ENCODE data around the gene RNF43. TPM values are rescaled to one million over a fixed set of nuclear protein-coding genes. Genes with fewer than 3 reads are reported as not detected.

Gene RNF43
- total RNA-seq, 6 experiments from 2014 or later: 1.7 to 11.5 (median 6.0) TPM

- no peaks in the 10 kb centered on the region for H3K27me3 ChIP-seq
- H3K9me3 ChIP-seq: no peaks in the 10 kb centered on the region
- peaks cover 0 to 30% (median 5%) of the 10 kb centered on the region in 4 donors for H3K4me1 ChIP-seq
- H3K4me3 ChIP-seq: no peak overlapping the region
- no peak overlapping the region for H3K27ac ChIP-seq
- no peak for TF ChIP-seq POLR2A (IDR thresholded peaks at IDR 0.05)
- no peak for TF ChIP-seq CTCF (IDR thresholded peaks at IDR 0.05)
- no peak for ATAC-seq
- no peak for DNase-seq
- 80% methylated on average over 3 of the region's 3 CpGs for WGBS (ENCODE audit: insufficient coverage, low coverage, low lambda C conversion rate, missing lambda C conversion rate)
- H3K36me3 ChIP-seq: no peaks in the 10 kb centered on the region
- intact Hi-C loops (cut with DNase I): no loop called here
Observed at GRCh38 chr17:58394534-58395223, 22.7 kb downstream of the RNF43 start.

- WGBS (ENCODE audit: insufficient coverage, low coverage, low lambda C conversion rate, missing lambda C conversion rate): 26% methylated on average over 8 of the region's 10 CpGs
- Histone ChIP-seq H3K36me3 (no peaks in the 10 kb centered on the region), H3K4me3 (no peak overlapping the region), H3K27me3 (no peaks in the 10 kb centered on the region), H3K27ac (peak overlapping the region in 2 of 3 donors; percentile 38 to 59), H3K4me1 (peaks cover 0 to 40% (median 10%) of the 10 kb centered on the region in 4 donors), H3K9me3 (no peaks in the 10 kb centered on the region)
- intact Hi-C loops (cut with DNase I): no loop called here
- DNase-seq: peak; percentile 82 to 97 (median 84)
- TF ChIP-seq POLR2A (IDR thresholded peaks at IDR 0.05): no peak
- TF ChIP-seq CTCF (IDR thresholded peaks at IDR 0.05): no peak
- ATAC-seq: peak; percentile 91 to 99 (median 94)
Observed at GRCh38 chr17:58391302-58391984, 25.9 kb downstream of the RNF43 start.

- intact Hi-C loops (cut with DNase I): no loop called here
- peak in 2 of 4 donors; percentile 1 to 15 for ATAC-seq
Observed at GRCh38 chr17:58390884-58391283, 26.4 kb downstream of the RNF43 start.

More at GRCh38 chr17:58390884-58391283, 26.4 kb downstream of the RNF43 start:
- peaks cover 0 to 46% (median 10%) of the 10 kb centered on the region in 4 donors for H3K4me1 ChIP-seq
- H3K36me3 ChIP-seq: no peaks in the 10 kb centered on the region
- peak overlapping the region in 2 of 3 donors; percentile 38 to 59 for H3K27ac ChIP-seq
- H3K4me3 ChIP-seq: no peak overlapping the region
- TF ChIP-seq POLR2A (IDR thresholded peaks at IDR 0.05) (no peak), CTCF (IDR thresholded peaks at IDR 0.05) (no peak)
- H3K9me3 ChIP-seq: no peaks in the 10 kb centered on the region
- WGBS (ENCODE audit: insufficient coverage, low coverage, low lambda C conversion rate, missing lambda C conversion rate): 53% methylated on average over 2 of the region's 2 CpGs
- DNase-seq: no peak
- H3K27me3 ChIP-seq: no peaks in the 10 kb centered on the region

All from right lobe of liver (tissue), 6 donors.